H9 (cell line): Measurements from ENCODE around the gene SMPD2. TPM values are rescaled to one million over a fixed set of nuclear protein-coding genes. Genes with fewer than 3 reads are reported as not detected.

Experiments
- DNase-seq: peaks from one replicate; pipeline ENCODE4 v3.0.0-alpha.2; 2017
- H2AFZ ChIP-seq: one replicate; pipeline ENCODE4 v1.6.1; 2013; ENCODE audit warnings: mild to moderate bottlenecking, low read length, control low read depth, moderate library complexity
- H2AK5ac ChIP-seq: 2 replicates; pipeline ENCODE4 v1.6.1; 2013; ENCODE audit warnings: low read length, control low read depth, mixed read lengths; ENCODE audit not compliant: insufficient read length
- H2BK120ac ChIP-seq: one replicate; pipeline ENCODE4 v1.6.1; 2013; ENCODE audit warnings: low read depth, mild to moderate bottlenecking, low read length, control low read depth, inconsistent platforms; ENCODE audit not compliant: poor library complexity, severe bottlenecking
- H2BK12ac ChIP-seq: 2 replicates; pipeline ENCODE4 v1.6.1; 2013; ENCODE audit warnings: low read length, control low read depth, mixed read lengths, low read depth; ENCODE audit not compliant: insufficient read length
- H2BK15ac ChIP-seq: 2 replicates; pipeline ENCODE4 v1.6.1; 2013; ENCODE audit warnings: low read depth, low read length, control low read depth
- H2BK20ac ChIP-seq: one replicate; pipeline ENCODE4 v1.6.1; 2013; ENCODE audit warnings: low read depth, mild to moderate bottlenecking, low read length, control low read depth, inconsistent platforms; ENCODE audit not compliant: poor library complexity, severe bottlenecking
- H2BK5ac ChIP-seq: 2 replicates; pipeline ENCODE4 v1.6.1; 2013; ENCODE audit warnings: low read length, control low read depth, mixed read lengths; ENCODE audit not compliant: insufficient read length
- H3K14ac ChIP-seq: 2 replicates; pipeline ENCODE4 v1.6.1; 2013; ENCODE audit warnings: low read length, control low read depth; ENCODE audit not compliant: insufficient read depth
- H3K18ac ChIP-seq: 2 replicates; pipeline ENCODE4 v1.6.1; 2013; ENCODE audit warnings: low read depth, mild to moderate bottlenecking, mixed read lengths, low read length, control low read depth; ENCODE audit not compliant: insufficient read length
- H3K23ac ChIP-seq: 2 replicates; pipeline ENCODE4 v1.6.1; 2013; ENCODE audit warnings: low read length, control low read depth, mixed read lengths, low read depth; ENCODE audit not compliant: insufficient read length
- H3K23me2 ChIP-seq: 2 replicates; pipeline ENCODE4 v1.6.1; 2013; ENCODE audit warnings: low read depth, mild to moderate bottlenecking, mixed read lengths, low read length, control low read depth; ENCODE audit not compliant: insufficient read length, poor library complexity, severe bottlenecking
- H3K27ac ChIP-seq: 2 replicates; pipeline ENCODE4 v1.5.1; 2013; ENCODE audit warnings: low read length, control low read depth, mixed read lengths, low read depth; ENCODE audit not compliant: insufficient read length
- H3K27me3 ChIP-seq: 2 replicates; pipeline ENCODE4 v1.6.1; 2013; ENCODE audit warnings: low read length, control low read depth, inconsistent platforms; ENCODE audit not compliant: insufficient read depth
- H3K4ac ChIP-seq: 2 replicates; pipeline ENCODE4 v1.6.1; 2013; ENCODE audit warnings: low read depth, mild to moderate bottlenecking, control low read depth, inconsistent platforms, low read length, moderate library complexity
- H3K4me1 ChIP-seq: 2 replicates; pipeline ENCODE4 v1.6.1; 2013; ENCODE audit warnings: low read length, control low read depth, inconsistent platforms; ENCODE audit not compliant: insufficient read depth
- H3K4me2 ChIP-seq: 2 replicates; pipeline ENCODE4 v1.6.1; 2013; ENCODE audit warnings: low read length, control low read depth, mixed read lengths; ENCODE audit not compliant: insufficient read length, insufficient read depth
- H3K56ac ChIP-seq: 2 replicates; pipeline ENCODE4 v1.6.1; 2013; ENCODE audit warnings: low read depth, mild to moderate bottlenecking, mixed read lengths, low read length, control low read depth; ENCODE audit not compliant: insufficient read length
- H3K79me1 ChIP-seq: 2 replicates; pipeline ENCODE4 v1.6.1; 2013; ENCODE audit warnings: low read depth, mild to moderate bottlenecking, moderate library complexity, low read length, control low read depth, inconsistent platforms; ENCODE audit not compliant: insufficient read depth, poor library complexity, severe bottlenecking
- H3K79me2 ChIP-seq: 2 replicates; pipeline ENCODE4 v1.6.1; 2013; ENCODE audit warnings: low read length, control low read depth, inconsistent platforms; ENCODE audit not compliant: insufficient read depth
- H3K9ac ChIP-seq: 2 replicates; pipeline ENCODE4 v1.6.1; 2013; ENCODE audit warnings: low read length, control low read depth, mixed read lengths; ENCODE audit not compliant: insufficient read length; ENCODE audit errors: extremely low read depth
- H3K9me3 ChIP-seq: one replicate; pipeline ENCODE4 v1.6.1; 2013; ENCODE audit warnings: low read depth, low read length, inconsistent platforms; ENCODE audit not compliant: control insufficient read depth
- H3T11ph ChIP-seq: one replicate; pipeline ENCODE4 v1.6.1; 2013; ENCODE audit warnings: mild to moderate bottlenecking, low read length, control low read depth, inconsistent platforms
- H4K20me1 ChIP-seq: one replicate; pipeline ENCODE4 v1.6.1; 2013; ENCODE audit not compliant: control insufficient read depth, insufficient read length, insufficient read depth
- H4K5ac ChIP-seq: 2 replicates; pipeline ENCODE4 v1.6.1; 2013; ENCODE audit warnings: low read depth, mild to moderate bottlenecking, mixed read lengths, low read length, control low read depth; ENCODE audit not compliant: insufficient read length
- H4K8ac ChIP-seq: replicated peaks from 2 replicates; pipeline ENCODE4 v1.6.1; 2013; ENCODE audit warnings: low read length, control low read depth, mixed read lengths, low read depth; ENCODE audit not compliant: insufficient read length
- H4K91ac ChIP-seq: 2 replicates; pipeline ENCODE4 v1.6.1; 2013; ENCODE audit warnings: low read depth, mild to moderate bottlenecking, moderate library complexity, mixed read lengths, low read length, control low read depth; ENCODE audit not compliant: insufficient read length
- H3K27ac Mint-ChIP-seq, 3 experiments: 2 replicates in 2 of 3; 3 replicates in 1 of 3; pipeline ENCODE4 v1.8.0; 2020 to 2021; ENCODE audit warnings: mixed read lengths in 3 of 3, mild to moderate bottlenecking in 1 of 3, moderate library complexity in 1 of 3
- H3K27me3 Mint-ChIP-seq: 2 replicates; pipeline ENCODE4 v1.8.0; 2021; ENCODE audit warnings: low read depth, mild to moderate bottlenecking, moderate library complexity, mixed read lengths
- H3K36me3 Mint-ChIP-seq, 3 experiments: 2 replicates in 2 of 3; 3 replicates in 1 of 3; pipeline ENCODE4 v1.8.0; 2020 to 2021; ENCODE audit warnings: low read depth in 3 of 3, mixed read lengths in 3 of 3; ENCODE audit not compliant: insufficient read depth in 1 of 3
- H3K4me1 Mint-ChIP-seq, 2 experiments: 2 replicates each; pipeline ENCODE4 v1.8.0; 2020; ENCODE audit warnings: mixed read lengths in 2 of 2
- H3K4me3 Mint-ChIP-seq, 2 experiments: 2 replicates in 1 of 2; 3 replicates in 1 of 2; pipeline ENCODE4 v1.8.0; 2020 to 2021; ENCODE audit warnings: mild to moderate bottlenecking in 2 of 2, mixed read lengths in 2 of 2, moderate library complexity in 1 of 2
- H3K9me3 Mint-ChIP-seq, 2 experiments: 2 replicates in 1 of 2; 3 replicates in 1 of 2; pipeline ENCODE4 v1.8.0; 2020; ENCODE audit warnings: mild to moderate bottlenecking in 2 of 2, mixed read lengths in 2 of 2, moderate library complexity in 1 of 2
- WGBS: extraction: QIAGEN DNeasy Blood & Tissue Kit; methylation state at CpG from one replicate; pipeline ENCODE4 v1.1.7; 2013; ENCODE audit warnings: missing lambda C conversion rate, low lambda C conversion rate, mixed read lengths; ENCODE audit not compliant: insufficient read length; ENCODE audit errors: extremely low coverage; 5-methylcytosine and 5-hydroxymethylcytosine counted together
- total RNA-seq: library from RNA; stranded (reverse); gene quantifications from 2 replicates; pipeline ENCODE4 v1.2.1, GENCODE V29; 2021
- TF ChIP-seq, protein P1 (sequence below): fragments of 200-600 bp; sonication (generic); conservative IDR thresholded peaks from 3 replicates; pipeline ENCODE4 v1.8.0; 2021; ENCODE audit warnings: antibody characterized with exemption, mild to moderate bottlenecking

The SMPD2 gene
- total RNA-seq, 1 experiment from 2014 or later = 13.0 TPM

DNA sequence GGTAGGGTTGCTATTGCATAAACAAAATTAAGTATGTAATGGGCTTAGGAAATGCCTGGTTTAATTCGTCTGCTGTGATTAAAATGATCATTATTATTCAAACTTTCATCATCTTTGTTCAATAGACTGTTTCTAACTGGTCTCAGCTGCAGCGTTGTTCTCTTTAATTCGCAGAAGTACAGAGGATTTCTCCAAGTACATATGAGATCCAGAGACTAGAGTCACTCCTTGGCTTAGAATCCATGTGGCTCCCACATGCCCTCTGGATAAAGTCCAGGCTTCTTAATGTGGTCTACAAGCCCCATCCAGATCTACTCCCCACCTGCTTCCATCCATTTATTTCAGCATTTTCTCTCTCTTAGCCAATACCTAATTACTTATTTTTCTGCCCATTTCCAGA, 43.6 kb downstream of the SMPD2 start:
- Histone ChIP-seq H3K9me3 (no peaks in the 10 kb centered on the region), H3K9ac (no peak overlapping the region), H4K8ac (no peak overlapping the region), H4K5ac (no peak overlapping the region), H3K23me2 (peaks cover 4% of the 10 kb centered on the region), H2BK20ac (no peak overlapping the region), H3K4me2 (peak overlapping the region; percentile 89), H3K79me2 (peaks cover 25% of the 10 kb centered on the region; the same call in 1 of the 2 replicates), H3K27ac (no peak overlapping the region), H4K20me1 (no peaks in the 10 kb centered on the region), H4K91ac (no peak overlapping the region), H3K18ac (no peak overlapping the region), H2BK12ac (no peak overlapping the region), H2BK5ac (no peak overlapping the region), H3T11ph (no peak overlapping the region), H2AFZ (no peak overlapping the region), H3K23ac (no peak overlapping the region), H2AK5ac (no peak overlapping the region), H3K56ac (no peak overlapping the region), H3K4ac (no peak overlapping the region), H3K4me1 (peaks cover 12% of the 10 kb centered on the region; the same call in 1 of the 2 replicates), H3K79me1 (peaks cover 2% of the 10 kb centered on the region), H3K27me3 (no peaks in the 10 kb centered on the region), H3K14ac (no peak overlapping the region), H2BK15ac (no peak overlapping the region), H2BK120ac (no peak overlapping the region)
- H3K36me3 Mint-ChIP-seq = peaks cover 15 to 29% (median 27%) of the 10 kb centered on the region in 3 experiments
- peaks cover 39 to 42% of the 10 kb centered on the region in 2 experiments for H3K4me1 Mint-ChIP-seq
- peak overlapping the region; percentile 60 to 76; a peak in 4 of 5 replicates for H3K4me3 Mint-ChIP-seq
- no peak overlapping the region for H3K27ac Mint-ChIP-seq
- H3K9me3 Mint-ChIP-seq = no peaks in the 10 kb centered on the region
- TF ChIP-seq, protein P1, sequence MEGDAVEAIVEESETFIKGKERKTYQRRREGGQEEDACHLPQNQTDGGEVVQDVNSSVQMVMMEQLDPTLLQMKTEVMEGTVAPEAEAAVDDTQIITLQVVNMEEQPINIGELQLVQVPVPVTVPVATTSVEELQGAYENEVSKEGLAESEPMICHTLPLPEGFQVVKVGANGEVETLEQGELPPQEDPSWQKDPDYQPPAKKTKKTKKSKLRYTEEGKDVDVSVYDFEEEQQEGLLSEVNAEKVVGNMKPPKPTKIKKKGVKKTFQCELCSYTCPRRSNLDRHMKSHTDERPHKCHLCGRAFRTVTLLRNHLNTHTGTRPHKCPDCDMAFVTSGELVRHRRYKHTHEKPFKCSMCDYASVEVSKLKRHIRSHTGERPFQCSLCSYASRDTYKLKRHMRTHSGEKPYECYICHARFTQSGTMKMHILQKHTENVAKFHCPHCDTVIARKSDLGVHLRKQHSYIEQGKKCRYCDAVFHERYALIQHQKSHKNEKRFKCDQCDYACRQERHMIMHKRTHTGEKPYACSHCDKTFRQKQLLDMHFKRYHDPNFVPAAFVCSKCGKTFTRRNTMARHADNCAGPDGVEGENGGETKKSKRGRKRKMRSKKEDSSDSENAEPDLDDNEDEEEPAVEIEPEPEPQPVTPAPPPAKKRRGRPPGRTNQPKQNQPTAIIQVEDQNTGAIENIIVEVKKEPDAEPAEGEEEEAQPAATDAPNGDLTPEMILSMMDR = no peak
- peaks cover 3% of the 10 kb centered on the region; the same call in 1 of the 2 replicates for H3K27me3 Mint-ChIP-seq
- no peak for DNase-seq
- no CpG with 5 or more reads among the region's 3 CpGs for WGBS
